HUES6 (cell line): ENCODE measurements around the gene SEMA4B.

Experiments
- H3K27ac ChIP-seq: 2 replicates; pipeline ENCODE4 v1.7.0; 2013; ENCODE audit warnings: low read depth, mild to moderate bottlenecking, low read length, inconsistent platforms
- H3K27me3 ChIP-seq: 2 replicates; pipeline ENCODE4 v1.6.1; 2013; ENCODE audit warnings: low read length; ENCODE audit not compliant: control insufficient read depth, insufficient read depth
- H3K36me3 ChIP-seq: 2 replicates; pipeline ENCODE4 v1.6.1; 2013; ENCODE audit warnings: low read length; ENCODE audit not compliant: control insufficient read depth, insufficient read depth
- H3K4me1 ChIP-seq: 2 replicates; pipeline ENCODE4 v1.6.1; 2013; ENCODE audit warnings: low read length; ENCODE audit not compliant: control insufficient read depth, insufficient read depth
- H3K4me3 ChIP-seq: 2 replicates; pipeline ENCODE4 v1.5.1; 2013; ENCODE audit warnings: low read depth, low read length
- H3K9ac ChIP-seq: one replicate; pipeline ENCODE4 v1.6.1; 2013; ENCODE audit warnings: mild to moderate bottlenecking, low read length
- H3K9me3 ChIP-seq: 2 replicates; pipeline ENCODE4 v1.6.1; 2013; ENCODE audit warnings: low read depth, low read length; ENCODE audit not compliant: control insufficient read depth, insufficient read depth

The SEMA4B gene, protein sequence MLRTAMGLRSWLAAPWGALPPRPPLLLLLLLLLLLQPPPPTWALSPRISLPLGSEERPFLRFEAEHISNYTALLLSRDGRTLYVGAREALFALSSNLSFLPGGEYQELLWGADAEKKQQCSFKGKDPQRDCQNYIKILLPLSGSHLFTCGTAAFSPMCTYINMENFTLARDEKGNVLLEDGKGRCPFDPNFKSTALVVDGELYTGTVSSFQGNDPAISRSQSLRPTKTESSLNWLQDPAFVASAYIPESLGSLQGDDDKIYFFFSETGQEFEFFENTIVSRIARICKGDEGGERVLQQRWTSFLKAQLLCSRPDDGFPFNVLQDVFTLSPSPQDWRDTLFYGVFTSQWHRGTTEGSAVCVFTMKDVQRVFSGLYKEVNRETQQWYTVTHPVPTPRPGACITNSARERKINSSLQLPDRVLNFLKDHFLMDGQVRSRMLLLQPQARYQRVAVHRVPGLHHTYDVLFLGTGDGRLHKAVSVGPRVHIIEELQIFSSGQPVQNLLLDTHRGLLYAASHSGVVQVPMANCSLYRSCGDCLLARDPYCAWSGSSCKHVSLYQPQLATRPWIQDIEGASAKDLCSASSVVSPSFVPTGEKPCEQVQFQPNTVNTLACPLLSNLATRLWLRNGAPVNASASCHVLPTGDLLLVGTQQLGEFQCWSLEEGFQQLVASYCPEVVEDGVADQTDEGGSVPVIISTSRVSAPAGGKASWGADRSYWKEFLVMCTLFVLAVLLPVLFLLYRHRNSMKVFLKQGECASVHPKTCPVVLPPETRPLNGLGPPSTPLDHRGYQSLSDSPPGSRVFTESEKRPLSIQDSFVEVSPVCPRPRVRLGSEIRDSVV

GRCh38 chr15:90201130-90201943 lies at the start of gene SEMA4B:
TSS of gene SEMA4B (plus strand) at chr15:90201330. CDS start at chr15:90201579, 249 bp downstream.
- 0 out of 2 replicates have a peak, but pooled peaks cover 3% of the 10 kb centered on the region for H3K36me3 ChIP-seq
- H3K27me3 ChIP-seq, result no peaks in the 10 kb centered on the region
- peak within 1 kb of the TSS; percentile 94 for H3K4me3 ChIP-seq
- peak within 1 kb of the TSS; percentile 64 for H3K9ac ChIP-seq
- no peaks in the 10 kb centered on the region for H3K9me3 ChIP-seq
- peaks cover 14% of the 10 kb centered on the region for H3K4me1 ChIP-seq
- H3K27ac ChIP-seq, result peak within 1 kb of the TSS; percentile 29; the same call in 1 of the 2 replicates

DNA sequence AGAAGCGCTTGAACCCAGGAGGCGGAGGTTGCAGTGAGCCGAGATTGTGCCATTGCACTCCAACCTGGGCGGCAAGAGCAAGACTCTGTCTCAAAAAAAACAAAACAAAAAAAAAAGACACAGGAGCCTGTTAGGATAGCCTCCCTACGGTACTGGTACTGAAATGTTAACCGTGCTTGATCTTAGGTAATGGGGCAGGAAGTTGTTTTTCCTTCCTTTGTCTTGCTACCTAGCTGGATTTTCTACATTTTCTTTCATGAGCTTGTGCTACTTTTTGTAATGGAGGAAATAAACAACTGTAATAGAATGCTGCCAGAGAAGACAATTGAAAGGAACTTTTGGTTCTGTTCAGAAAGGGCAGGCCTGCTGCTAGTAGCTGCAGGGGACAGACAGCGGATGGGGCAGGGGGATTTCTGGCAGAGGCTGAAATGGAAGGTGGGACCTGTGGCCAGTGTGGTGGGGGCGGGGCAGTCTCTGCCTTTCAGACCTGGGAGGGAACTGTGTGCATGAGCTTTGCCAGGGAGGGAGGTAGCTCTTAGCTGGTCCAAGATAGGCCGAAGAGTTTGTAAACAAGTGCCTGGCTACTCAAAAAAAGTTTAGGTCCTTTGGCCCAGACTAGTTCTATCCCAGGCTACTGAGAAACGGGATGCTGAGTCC lies 49.0 kb upstream of the SEMA4B start:
- Histone ChIP-seq H3K9ac (peak overlapping the region; percentile 5), H3K27ac (peak overlapping the region; percentile 69; the same call in 1 of the 2 replicates), H3K4me1 (peaks cover 31% of the 10 kb centered on the region), H3K4me3 (peak overlapping the region; percentile 13; the same call in 1 of the 2 replicates), H3K27me3 (no peaks in the 10 kb centered on the region), H3K9me3 (no peaks in the 10 kb centered on the region), H3K36me3 (no peaks in the 10 kb centered on the region)

- H3K27me3 ChIP-seq, result no peaks in the 10 kb centered on the region
- H3K27ac ChIP-seq, result no peak overlapping the region
- peaks cover 36% of the 10 kb centered on the region for H3K4me1 ChIP-seq
- H3K4me3 ChIP-seq, result no peak overlapping the region
- H3K9ac ChIP-seq, result no peak overlapping the region
- no peaks in the 10 kb centered on the region for H3K36me3 ChIP-seq
- H3K9me3 ChIP-seq, result no peaks in the 10 kb centered on the region
These were observed 47.5 kb upstream of the SEMA4B start for GRCh38 chr15:90153658-90154057.

DNA sequence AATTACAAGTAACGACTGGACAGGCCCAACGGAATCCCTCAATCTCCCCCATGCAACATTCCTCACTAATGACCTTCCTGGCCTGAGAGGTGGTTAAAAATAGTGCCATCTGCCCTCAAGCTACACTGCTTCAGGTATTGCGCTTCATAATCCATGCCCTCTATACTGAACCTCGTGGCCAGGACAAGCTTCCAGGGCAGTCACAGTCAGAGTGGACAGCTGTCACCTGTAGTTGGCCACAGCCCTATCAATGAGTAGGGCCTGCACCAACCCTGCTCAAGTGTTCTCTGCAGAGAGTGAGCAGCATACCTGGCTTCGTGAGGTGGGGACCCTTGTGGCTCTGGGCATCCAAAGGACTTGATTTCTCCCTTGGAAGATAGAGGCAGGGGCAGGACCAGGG lies 46.9 kb upstream of the SEMA4B start:
- H3K36me3 ChIP-seq, result no peaks in the 10 kb centered on the region
- H3K27me3 ChIP-seq, result no peaks in the 10 kb centered on the region
- peaks cover 33% of the 10 kb centered on the region for H3K4me1 ChIP-seq
- H3K27ac ChIP-seq, result no peak overlapping the region
- no peaks in the 10 kb centered on the region for H3K9me3 ChIP-seq
- H3K9ac ChIP-seq, result no peak overlapping the region
- no peak overlapping the region for H3K4me3 ChIP-seq

DNA sequence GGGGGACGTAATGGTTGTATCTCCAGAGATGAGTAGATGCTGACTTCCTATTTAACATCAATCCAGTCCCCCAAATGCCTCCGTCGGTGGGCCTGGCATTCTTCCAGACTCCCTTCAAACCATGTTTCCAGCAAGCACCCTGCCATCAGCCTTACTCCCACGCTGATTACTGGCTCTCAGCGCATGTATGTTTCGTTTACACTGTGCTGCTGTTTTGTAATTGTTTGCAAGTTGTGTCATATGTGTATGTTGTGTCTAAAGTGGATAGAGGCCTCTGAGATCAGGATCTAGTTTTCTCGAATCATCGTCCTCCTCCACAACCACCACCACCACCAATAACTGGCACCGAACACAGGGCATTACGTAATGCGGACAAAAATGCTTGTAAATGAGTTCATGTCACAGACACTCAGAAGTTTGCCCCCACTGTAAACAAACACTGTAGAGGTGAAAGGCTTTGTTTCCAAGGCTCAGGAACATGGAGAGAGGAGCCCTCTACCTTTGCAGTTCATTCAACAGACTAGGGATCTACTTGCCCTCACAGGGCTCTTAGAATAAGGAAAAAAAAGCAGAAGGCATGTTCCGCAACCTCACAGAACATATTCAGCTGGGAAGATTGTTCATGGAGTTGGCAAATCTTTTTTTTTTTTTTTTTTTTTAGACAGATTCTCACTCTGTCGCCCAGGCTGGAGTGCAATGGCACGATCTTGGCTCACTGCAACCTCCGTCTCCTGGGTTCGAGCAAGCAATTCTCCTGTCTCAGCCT lies 46.1 kb upstream of the SEMA4B start:
- Histone ChIP-seq H3K9ac (no peak overlapping the region), H3K27ac (no peak overlapping the region)

DNA sequence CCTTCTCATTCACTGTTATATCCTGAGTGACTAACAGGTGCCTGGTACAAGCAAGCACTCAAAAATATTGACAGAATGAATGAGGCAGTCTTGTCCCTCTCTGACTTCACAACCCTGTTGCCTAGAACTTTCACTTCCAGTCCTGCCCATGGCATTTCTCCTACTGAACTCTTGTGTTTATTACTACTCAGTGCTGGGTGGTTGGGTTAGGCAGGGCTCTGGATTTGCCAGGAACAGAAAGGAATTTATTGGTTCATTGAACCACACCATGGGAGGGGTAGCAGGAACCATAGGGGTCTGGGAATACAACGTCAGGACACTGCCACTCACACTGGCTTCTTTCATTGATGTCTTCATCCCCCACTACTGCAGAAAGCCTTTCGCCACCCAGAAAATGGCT lies 41.9 kb upstream of the SEMA4B start:
- H3K4me3 ChIP-seq, result no peak overlapping the region
- H3K9me3 ChIP-seq, result no peaks in the 10 kb centered on the region
- no peaks in the 10 kb centered on the region for H3K27me3 ChIP-seq
- H3K27ac ChIP-seq, result no peak overlapping the region
- H3K36me3 ChIP-seq, result no peaks in the 10 kb centered on the region
- H3K9ac ChIP-seq, result no peak overlapping the region
- H3K4me1 ChIP-seq, result peaks cover 17% of the 10 kb centered on the region

More for the DNA sequence above, 46.1 kb upstream of the SEMA4B start:
- Histone ChIP-seq H3K4me3 (no peak overlapping the region), H3K4me1 (peaks cover 25% of the 10 kb centered on the region), H3K27me3 (no peaks in the 10 kb centered on the region), H3K36me3 (no peaks in the 10 kb centered on the region), H3K9me3 (no peaks in the 10 kb centered on the region)

DNA sequence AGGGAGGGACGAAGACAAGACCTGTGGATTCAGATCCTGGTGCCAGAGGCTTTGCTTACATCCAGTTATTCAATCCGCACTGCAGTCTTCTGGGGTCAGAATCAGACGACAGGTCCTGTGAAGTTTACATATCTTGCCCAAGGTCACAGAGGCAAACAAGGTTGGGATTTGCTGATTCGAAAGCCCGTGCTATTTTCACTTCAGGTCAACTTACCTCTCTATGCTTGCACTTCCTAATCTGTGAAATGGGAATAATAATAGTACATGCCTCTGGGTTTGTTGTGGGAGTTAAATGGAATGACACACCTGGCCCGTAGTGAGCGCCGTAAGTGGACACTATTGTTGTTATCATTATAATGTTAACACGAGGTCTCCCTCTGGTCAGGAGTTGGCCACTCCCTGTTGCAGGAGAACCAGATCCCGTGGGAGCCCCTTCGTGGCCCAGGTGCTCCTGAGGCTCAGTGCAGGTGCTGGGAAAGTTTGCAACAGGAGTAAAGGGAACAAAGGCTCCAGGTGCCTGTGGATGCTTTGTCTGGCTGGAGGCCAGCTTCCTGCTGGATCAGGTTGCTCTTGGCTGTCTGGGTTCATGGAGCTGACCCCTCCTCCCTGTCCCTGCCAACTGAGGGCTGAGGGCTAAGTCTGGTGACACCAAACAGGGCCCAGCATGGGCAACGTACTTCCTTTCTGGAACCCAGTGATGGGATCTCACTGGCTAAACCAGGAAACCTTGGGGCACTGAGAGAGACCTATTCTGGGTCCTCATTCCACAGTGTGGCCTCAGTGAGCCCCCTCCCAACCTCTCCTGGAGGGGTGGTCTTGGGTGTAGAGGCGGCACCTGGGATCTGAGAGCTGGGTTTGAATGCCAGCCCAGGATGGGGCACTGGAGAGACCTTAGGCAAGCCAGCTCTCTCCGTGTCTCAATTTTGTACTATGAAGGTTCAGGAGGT lies 40.1 kb upstream of the SEMA4B start:
- Histone ChIP-seq H3K27me3 (no peaks in the 10 kb centered on the region), H3K27ac (no peak overlapping the region), H3K4me3 (no peak overlapping the region), H3K9me3 (no peaks in the 10 kb centered on the region), H3K36me3 (no peaks in the 10 kb centered on the region), H3K4me1 (peaks cover 25% of the 10 kb centered on the region), H3K9ac (no peak overlapping the region)

DNA sequence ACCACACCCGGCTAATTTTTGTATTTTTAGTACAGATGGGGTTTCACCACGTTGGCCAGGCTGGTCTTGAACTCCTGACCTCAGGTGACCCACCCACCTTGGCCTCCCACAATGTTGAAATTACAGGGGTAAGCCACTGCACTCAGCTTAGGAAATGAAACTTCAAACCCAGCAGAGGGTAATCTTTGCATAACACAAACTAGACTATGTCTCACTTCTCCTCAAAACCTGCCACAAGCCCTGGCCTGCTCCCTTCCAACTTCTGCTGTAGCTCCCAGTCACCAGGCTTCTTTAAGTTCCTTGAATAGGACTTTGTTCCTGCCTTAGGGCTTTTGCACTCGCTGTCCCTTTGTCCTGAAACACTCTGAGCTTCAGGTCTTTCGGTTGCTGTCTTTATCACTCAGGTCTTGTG lies 39.2 kb upstream of the SEMA4B start:
- H3K4me1 ChIP-seq, result peaks cover 26% of the 10 kb centered on the region
- no peaks in the 10 kb centered on the region for H3K36me3 ChIP-seq
- no peak overlapping the region for H3K9ac ChIP-seq
- no peak overlapping the region for H3K4me3 ChIP-seq
- H3K27me3 ChIP-seq, result no peaks in the 10 kb centered on the region
- H3K9me3 ChIP-seq, result no peaks in the 10 kb centered on the region
- no peak overlapping the region for H3K27ac ChIP-seq

GRCh38 chr15:90162956-90163355 lies 38.2 kb upstream of the SEMA4B start:
- H3K9me3 ChIP-seq, result no peaks in the 10 kb centered on the region
- no peak overlapping the region for H3K4me3 ChIP-seq
- H3K27ac ChIP-seq, result no peak overlapping the region
- no peak overlapping the region for H3K9ac ChIP-seq
- H3K27me3 ChIP-seq, result no peaks in the 10 kb centered on the region
- no peaks in the 10 kb centered on the region for H3K36me3 ChIP-seq
- H3K4me1 ChIP-seq, result peaks cover 25% of the 10 kb centered on the region
